Body of pancreas (tissue), 4 donors: ENCODE measurements around the gene LCOR. TPM values are rescaled to one million over a fixed set of nuclear protein-coding genes. Genes with fewer than 3 reads are reported as not detected.

ENCODE experiments used
- ATAC-seq: fragments of 150-250 bp; one replicate; pipeline ENCODE4 v1.9.1; 2016
- DNase-seq, 4 donors: peaks; one replicate each; pipeline ENCODE4 v3.0.0-alpha.2; 2019
- H3K27ac ChIP-seq, 4 donors: fragments of 200-600 bp; sonication (generic); 1 replicate in 3 of 4; 2 replicates in 1 of 4; pipeline versions ENCODE4 v1.5.1 to v1.6.1; 2016 to 2019; ENCODE audit warnings: mild to moderate bottlenecking in 1 of 4, mixed read lengths in 1 of 4, moderate library complexity in 1 of 4
- H3K27me3 ChIP-seq, 2 donors: fragments of 200-600 bp; sonication (generic); one replicate each; pipeline ENCODE4 v1.6.0; 2016; ENCODE audit warnings: mild to moderate bottlenecking in 1 of 2
- H3K36me3 ChIP-seq, 2 donors: fragments of 200-600 bp; sonication (generic); replicated peaks in 1 of 2; 2 replicates each; pipeline ENCODE4 v1.5.1; 2016; ENCODE audit warnings: low read depth in 2 of 2; ENCODE audit not compliant: insufficient read depth in 1 of 2
- H3K4me1 ChIP-seq: fragments of 200-600 bp; sonication (generic); one replicate; pipeline ENCODE4 v1.6.0; 2016
- H3K4me3 ChIP-seq, 2 donors: fragments of 200-600 bp; sonication (generic); 1 replicate in 1 of 2; 2 replicates in 1 of 2; pipeline ENCODE4 v1.5.1; 2016 to 2019
- H3K9me3 ChIP-seq, 3 donors: fragments of 200-600 bp; sonication (generic); 1 replicate in 2 of 3; 2 replicates in 1 of 3; pipeline ENCODE4 v1.5.1; 2016
- POLR2A ChIP-seq, 3 donors: fragments of 450-650 bp; IDR thresholded peaks; one replicate each; pipeline ENCODE4 v1.6.1; 2016; ENCODE audit warnings: antibody characterized with exemption in 3 of 3, mild to moderate bottlenecking in 2 of 3
- WGBS, 2 donors: methylation state at CpG; one replicate each; pipeline ENCODE4 v1.1.5; 2017; 5-methylcytosine and 5-hydroxymethylcytosine counted together
- intact Hi-C: fragments of 100-400 bp; cut with DNase I; formaldehyde crosslinking; loops from one replicate; pipeline ENCODE4 v1.15.1; 2023
- total RNA-seq, 2 donors: library from RNA; depleted of rRNA; stranded (reverse); fragments of >200 nt; gene quantifications; one replicate each; pipeline ENCODE4 v1.1.0, GENCODE V29; 2016
- TF ChIP-seq, protein P1 (sequence below), 7 experiments: fragments of 450-650 bp in 4 of 7; fragments of 200-600 bp in 3 of 7; sonication (generic) in 3 of 7; IDR thresholded peaks; one replicate each; pipeline ENCODE4 v1.5.1; 2016 to 2019; ENCODE audit warnings: antibody characterized with exemption in 7 of 7

Gene LCOR
- total RNA-seq, 2 donors from 2014 or later: 34.5 to 35.3 TPM

DNA sequence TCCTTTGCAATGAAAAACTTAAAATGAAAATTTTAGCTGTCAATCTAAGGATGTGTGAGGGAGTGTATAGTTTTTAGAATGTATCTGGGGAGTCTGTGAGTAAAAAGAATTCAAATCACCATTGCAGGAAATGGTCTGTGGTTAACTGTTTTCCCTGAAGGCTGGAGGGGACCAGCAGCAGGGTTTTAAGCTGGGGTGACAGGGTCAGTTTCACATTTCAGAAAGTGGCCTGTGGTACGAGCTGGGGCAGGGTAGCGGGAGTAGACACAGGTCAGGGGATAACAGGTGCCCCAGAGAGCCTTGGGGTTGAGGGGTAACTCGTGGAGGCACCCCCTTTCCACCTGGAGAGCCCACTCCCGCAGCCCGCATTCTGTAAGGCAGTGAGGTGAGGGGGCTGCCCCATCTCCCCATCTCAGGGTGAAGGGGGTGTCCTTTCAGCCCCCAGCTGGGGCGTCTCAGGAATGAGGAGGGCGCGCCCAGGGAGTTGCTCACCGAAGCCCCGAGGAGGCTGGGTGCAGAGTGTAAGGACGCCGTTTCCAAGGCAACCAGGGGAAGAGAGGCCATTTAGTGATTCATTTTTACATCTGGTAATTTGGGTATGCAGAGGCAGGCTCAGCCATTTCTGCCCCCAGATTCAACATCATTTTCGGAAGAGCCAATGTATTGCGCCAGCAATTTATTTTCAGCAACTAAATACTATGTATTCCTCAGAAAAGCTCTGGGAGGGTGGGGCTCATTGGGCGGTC lies 184.8 kb downstream of the LCOR start:
- H3K4me3 ChIP-seq: no peak overlapping the region
- TF ChIP-seq, protein P1, sequence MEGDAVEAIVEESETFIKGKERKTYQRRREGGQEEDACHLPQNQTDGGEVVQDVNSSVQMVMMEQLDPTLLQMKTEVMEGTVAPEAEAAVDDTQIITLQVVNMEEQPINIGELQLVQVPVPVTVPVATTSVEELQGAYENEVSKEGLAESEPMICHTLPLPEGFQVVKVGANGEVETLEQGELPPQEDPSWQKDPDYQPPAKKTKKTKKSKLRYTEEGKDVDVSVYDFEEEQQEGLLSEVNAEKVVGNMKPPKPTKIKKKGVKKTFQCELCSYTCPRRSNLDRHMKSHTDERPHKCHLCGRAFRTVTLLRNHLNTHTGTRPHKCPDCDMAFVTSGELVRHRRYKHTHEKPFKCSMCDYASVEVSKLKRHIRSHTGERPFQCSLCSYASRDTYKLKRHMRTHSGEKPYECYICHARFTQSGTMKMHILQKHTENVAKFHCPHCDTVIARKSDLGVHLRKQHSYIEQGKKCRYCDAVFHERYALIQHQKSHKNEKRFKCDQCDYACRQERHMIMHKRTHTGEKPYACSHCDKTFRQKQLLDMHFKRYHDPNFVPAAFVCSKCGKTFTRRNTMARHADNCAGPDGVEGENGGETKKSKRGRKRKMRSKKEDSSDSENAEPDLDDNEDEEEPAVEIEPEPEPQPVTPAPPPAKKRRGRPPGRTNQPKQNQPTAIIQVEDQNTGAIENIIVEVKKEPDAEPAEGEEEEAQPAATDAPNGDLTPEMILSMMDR (IDR thresholded peaks at IDR 0.05): no peak
- TF ChIP-seq POLR2A (IDR thresholded peaks at IDR 0.05): no peak
- peaks cover 14% of the 10 kb centered on the region for H3K4me1 ChIP-seq
- no peaks in the 10 kb centered on the region for H3K9me3 ChIP-seq
- no peak overlapping the region for H3K27ac ChIP-seq
- DNase-seq (no peak), ATAC-seq (no peak)
- intact Hi-C loops: no loop called here
- 80 to 81% methylated on average over 12 to 15 of the region's 15 CpGs for WGBS, 2 donors
- no peaks in the 10 kb centered on the region for H3K36me3 ChIP-seq
- no peaks in the 10 kb centered on the region for H3K27me3 ChIP-seq

GRCh38 chr10:97017474-97017903 lies 185.4 kb downstream of the LCOR start:
- intact Hi-C loops: no loop called here
- peaks cover 14% of the 10 kb centered on the region for H3K4me1 ChIP-seq
- H3K9me3 ChIP-seq: no peaks in the 10 kb centered on the region
- ATAC-seq (no peak), DNase-seq (no peak)
- 81 to 92% methylated on average over 4 of the region's 5 CpGs for WGBS, 2 donors
- TF ChIP-seq, protein P1 (IDR thresholded peaks at IDR 0.05): no peak
- no peak for TF ChIP-seq POLR2A (IDR thresholded peaks at IDR 0.05)
- no peaks in the 10 kb centered on the region for H3K27me3 ChIP-seq
- no peak overlapping the region for H3K4me3 ChIP-seq
- no peak overlapping the region for H3K27ac ChIP-seq
- no peaks in the 10 kb centered on the region for H3K36me3 ChIP-seq

GRCh38 chr10:97018251-97019212 lies 186.4 kb downstream of the LCOR start:
- 82 to 86% methylated on average over 14 to 15 of the region's 18 CpGs for WGBS, 2 donors
- H3K9me3 ChIP-seq: no peaks in the 10 kb centered on the region
- H3K27ac ChIP-seq: no peak overlapping the region
- H3K4me1 ChIP-seq: peaks cover 16% of the 10 kb centered on the region
- intact Hi-C loops: no loop called here
- TF ChIP-seq, protein P1 (IDR thresholded peaks at IDR 0.05): no peak
- no peak for TF ChIP-seq POLR2A (IDR thresholded peaks at IDR 0.05)
- H3K27me3 ChIP-seq: no peaks in the 10 kb centered on the region
- no peak for ATAC-seq
- DNase-seq: no peak
- no peak overlapping the region for H3K4me3 ChIP-seq
- H3K36me3 ChIP-seq: no peaks in the 10 kb centered on the region

- intact Hi-C loops: no loop called here
- DNase-seq: no peak
Measured at GRCh38 chr10:97019213-97019844, 187.2 kb downstream of the LCOR start.

More at GRCh38 chr10:97019213-97019844, 187.2 kb downstream of the LCOR start:
- H3K27ac ChIP-seq: no peak overlapping the region
- no peak overlapping the region for H3K4me3 ChIP-seq
- no peaks in the 10 kb centered on the region for H3K36me3 ChIP-seq
- no peak for TF ChIP-seq POLR2A (IDR thresholded peaks at IDR 0.05)
- TF ChIP-seq, protein P1 (IDR thresholded peaks at IDR 0.05): no peak
- H3K4me1 ChIP-seq: peaks cover 24% of the 10 kb centered on the region
- H3K27me3 ChIP-seq: no peaks in the 10 kb centered on the region
- 92% methylated on average over 11 to 12 of the region's 12 CpGs for WGBS, 2 donors
- H3K9me3 ChIP-seq: no peaks in the 10 kb centered on the region
- ATAC-seq: no peak
